GM19025 (cell line): ENCODE data around the gene GDF7.
A peak's percentile ranks its signal among the peaks of the same experiment; 100 is the strongest.

Source experiments
- ATAC-seq: cut with Tn5 transposase; IDR thresholded peaks from one replicate; pipeline ENCODE4 v1.9.1; 2021; ENCODE audit warnings: mild to moderate bottlenecking, low read depth, moderate library complexity; ENCODE audit not compliant: unreplicated experiment

GDF7 gene

DNA sequence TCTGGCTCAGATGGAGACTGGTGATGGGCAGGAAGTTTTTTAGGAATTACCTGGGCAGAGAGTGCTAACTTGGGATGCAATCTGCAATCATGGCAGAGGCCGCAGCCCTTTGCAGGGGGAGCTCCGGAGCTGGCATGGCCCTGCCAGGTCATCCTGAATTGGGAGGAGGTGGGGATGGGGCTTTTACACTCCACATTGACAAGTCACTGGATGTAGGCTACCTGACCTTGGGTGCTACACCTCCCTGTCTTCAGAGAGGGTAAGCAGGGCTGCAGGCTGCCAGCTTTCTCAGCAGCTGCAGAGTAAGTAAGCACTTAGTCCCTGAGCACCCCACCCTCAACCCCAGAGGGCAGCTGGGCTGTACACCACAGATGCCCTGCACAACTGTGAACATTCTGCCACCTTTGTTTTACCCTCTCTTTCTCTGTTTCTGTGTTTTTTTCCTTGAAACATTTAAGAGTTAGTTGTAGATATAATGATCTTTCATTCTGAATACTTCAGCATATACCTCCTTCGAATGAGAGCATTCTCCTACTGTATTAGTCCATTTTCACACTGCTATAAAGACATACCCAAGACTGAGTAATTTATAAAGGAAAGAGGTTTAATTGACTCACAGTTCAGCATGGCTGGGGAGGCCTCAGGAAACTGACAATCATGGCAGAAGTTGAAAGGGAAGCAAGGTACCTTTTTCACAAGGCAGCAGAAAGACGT, 9.3 kb upstream of the GDF7 start:
- ATAC-seq, result no peak

DNA sequence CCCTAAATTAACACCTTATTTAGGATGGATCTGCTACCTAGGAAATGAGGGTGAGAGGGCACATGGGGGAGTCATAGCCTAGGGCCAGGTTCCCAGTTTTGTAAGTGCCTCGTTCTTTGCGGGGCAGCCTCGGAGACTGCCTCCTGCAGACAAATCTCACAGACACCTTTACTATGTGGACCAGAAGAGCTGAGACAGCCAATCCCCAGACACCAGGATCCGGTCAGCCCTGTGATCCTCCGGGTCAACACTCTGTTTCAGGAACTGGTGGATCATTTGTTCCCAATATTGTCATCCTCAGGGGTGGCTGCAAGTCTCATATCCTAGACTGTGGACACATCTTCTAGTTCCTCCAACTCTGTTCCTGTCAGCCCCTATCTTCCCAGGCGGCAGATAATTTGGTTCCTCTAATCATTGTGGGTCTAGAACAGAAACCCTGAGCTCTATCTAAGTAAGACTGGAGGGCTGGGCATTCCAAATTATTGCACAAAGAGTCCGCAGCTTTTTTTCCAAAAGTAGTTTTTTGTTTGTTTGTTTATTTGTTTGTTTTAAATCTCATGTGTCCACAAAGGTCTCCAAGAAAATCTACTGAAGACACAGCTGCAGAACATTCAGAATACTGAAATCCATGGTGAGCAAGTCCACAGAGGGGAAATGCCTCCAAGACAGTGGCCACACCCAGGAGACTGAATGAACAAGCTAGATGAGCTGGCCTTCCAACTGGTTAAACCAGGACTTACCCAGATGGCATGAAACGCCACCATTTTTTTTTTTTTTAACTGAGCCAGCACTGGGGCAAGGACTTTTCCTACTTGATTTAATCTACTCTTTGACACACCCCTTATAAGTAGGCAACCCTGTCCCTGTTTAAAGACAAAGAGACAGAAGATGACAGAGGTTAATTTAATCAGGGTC, 6.2 kb upstream of the GDF7 start:
- no peak for ATAC-seq

- ATAC-seq, result peak; percentile 55
Measured at GRCh38 chr2:20661421-20662307, 5.3 kb upstream of the GDF7 start.

- no peak for ATAC-seq
Measured at GRCh38 chr2:20662308-20662937, 4.5 kb upstream of the GDF7 start.

DNA sequence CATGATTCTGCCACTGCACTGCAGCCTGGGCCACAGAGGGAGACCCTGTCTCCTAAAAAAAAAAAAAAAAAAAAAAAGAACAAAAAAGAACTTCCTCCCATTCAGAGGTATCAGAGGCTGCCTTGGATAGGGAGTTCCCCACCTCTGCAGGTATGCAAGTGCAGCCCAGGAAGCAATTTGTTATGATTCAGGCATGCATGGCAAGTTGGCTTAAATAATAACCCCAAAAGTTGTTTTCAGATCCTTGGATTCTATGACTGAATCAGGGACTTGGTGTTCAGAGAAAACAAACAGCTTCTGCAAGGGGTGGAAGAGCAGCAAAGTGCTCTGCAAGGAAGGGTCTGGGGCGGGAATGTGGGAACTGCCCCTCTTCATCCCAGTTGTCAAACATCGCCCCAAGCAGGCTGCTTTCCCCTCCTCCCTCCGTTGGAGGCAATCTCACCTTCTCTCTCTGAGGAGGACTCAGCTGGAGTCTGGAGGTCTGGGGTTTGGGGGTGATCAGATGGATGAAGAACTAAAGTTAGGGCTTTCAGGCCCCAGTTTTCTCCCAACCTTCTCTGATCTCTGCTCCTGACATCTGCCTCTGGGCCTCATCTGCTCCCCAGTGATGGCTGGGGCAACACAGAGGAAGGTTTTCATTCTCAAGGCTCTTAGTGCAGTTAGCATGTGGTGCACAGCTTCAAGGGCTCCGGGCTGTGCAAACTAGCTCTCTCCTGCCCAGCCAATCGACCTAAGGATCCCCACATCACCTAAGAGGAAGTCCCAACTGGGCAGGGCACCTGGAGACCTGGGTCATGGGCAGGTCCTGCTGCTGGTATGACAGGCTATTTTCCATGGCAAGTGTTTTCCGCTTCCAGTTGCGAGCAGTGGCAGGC, 3.5 kb upstream of the GDF7 start:
- no peak for ATAC-seq

GRCh38 chr2:20664071-20664390, 2.9 kb upstream of the GDF7 start:
- no peak for ATAC-seq

DNA sequence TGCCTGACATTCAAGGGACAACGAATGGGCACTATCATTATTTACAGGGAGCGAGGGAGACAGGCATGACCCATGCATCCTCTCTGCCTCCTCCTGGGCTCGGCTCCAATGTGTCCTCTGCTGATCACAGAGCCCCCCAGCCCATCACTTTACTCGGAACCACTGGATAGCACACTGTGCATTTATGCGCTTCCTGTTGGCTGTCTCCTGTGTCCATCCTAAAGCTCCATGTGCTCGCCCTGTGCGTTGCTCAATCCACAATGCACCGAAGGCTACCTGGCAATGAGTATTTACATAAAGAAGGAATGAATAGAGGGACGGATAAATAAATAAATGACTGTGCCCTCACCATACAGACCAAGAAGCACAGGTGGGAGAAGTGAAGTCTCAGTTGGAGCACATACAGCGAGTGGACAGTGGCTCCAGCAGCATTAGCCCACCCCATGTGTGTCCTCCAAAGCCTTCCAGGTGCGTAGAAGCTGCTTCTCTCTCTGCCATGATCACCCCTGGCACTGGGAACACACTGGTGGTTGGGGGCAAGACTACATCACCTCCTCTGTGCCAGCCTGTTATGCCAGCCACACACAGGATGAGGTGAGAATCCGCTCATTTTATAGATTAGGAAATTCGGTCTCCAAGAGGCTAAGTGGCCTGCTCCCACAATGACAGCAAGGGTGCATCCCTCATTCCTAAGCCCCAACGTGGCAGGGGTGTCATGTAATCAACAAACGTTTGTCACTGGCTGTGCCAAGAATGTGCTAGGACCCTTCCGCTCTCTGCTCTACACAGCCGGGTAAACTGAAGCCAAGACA, 2.3 kb upstream of the GDF7 start:
- no peak for ATAC-seq

GRCh38 chr2:20665243-20666004, 1.5 kb upstream of the GDF7 start:
- no peak for ATAC-seq

DNA sequence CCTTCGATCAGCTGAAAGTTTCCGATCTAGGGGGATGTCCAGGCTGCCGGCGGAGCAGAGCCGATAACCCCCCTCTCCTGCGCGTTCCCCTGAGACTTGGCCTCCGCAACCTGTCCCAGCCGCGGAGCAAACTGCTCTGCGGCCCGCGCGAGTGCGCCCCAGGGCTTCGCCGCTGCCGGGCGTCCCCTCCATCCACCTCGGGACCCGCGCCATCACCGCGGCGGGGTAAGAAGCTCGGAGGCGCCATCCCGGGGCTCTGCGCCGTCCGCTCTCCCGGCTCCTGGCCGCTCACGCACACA, 990 bp upstream of the GDF7 start:
- ATAC-seq, result no peak

GRCh38 chr2:20667151-20667530, 197 bp downstream of the GDF7 start:
- no peak for ATAC-seq

GRCh38 chr2:20667531-20668401, 822 bp downstream of the GDF7 start:
- no peak for ATAC-seq

GRCh38 chr2:20668451-20668850, 1.5 kb downstream of the GDF7 start:
- no peak for ATAC-seq

DNA sequence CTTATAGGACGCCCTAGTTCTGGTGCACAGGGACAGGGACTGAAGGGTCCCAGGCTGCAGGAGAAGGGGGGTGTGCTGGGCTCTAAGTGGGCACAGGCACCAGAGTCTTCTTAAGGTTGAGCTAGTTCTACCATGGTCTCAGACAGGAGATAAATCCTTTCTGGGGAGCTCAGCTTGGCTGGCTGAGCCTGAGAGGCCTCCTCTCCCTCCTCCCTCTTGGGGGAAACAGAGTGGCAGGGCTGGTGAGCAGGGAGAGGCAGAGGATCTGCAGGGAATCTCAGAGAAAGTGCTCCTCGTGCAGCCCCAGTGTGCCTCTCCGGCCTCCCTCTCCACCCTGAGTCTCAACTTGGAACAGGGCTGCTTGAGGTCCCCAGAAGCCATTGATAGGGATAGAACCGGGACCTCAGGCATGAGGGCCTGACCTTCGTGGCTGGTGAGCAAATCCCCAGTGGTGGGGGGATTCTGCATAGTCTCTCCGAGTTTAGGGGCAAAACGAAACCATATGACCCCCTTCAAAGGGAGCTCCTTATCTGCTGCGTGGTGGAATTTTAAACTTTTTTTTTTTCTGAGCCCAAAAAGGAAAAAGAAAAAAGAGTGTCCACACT, 2.0 kb downstream of the GDF7 start:
- ATAC-seq, result no peak

DNA sequence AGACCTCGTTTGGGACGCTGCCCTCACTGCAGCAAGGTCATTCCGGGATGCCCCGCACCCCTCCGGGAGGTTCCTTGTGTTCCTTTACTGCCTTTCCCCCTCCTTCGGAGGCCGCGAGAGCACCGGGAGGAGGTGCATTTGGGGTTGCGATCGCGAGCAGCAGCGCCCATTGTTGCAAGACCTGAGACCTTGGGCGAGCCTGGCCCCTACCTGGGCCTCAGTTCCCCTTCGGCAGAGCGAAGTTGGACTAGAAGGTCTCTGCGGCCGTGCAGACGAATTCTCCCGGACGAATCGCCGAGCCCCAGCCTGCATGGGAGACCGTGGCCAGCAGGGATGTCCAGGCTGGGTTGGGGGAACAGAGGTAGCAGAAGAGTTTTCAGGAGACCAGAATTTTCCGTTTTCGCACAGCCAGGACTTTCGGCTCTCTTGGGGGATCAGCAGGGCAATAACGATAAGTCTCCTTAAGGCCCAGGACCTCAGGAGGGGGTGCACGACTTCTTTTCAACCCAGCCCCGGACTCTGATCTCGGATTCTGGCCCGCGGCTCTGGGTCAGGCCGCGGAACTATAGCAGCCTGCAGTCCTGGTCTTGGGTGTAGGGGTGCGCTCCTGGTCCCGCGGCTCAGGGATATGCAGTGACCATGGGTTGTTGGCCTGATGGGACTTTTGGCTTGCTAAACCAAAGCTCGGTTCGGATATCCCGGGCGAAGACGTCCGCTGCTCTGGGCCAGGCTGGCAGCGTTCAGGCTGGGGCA, 2.8 kb downstream of the GDF7 start:
- no peak for ATAC-seq

GRCh38 chr2:20670315-20671035, 3.5 kb downstream of the GDF7 start:
- ATAC-seq, result no peak
